ENCODE results near the gene CDR2. TPM values are rescaled to one million over a fixed set of nuclear protein-coding genes. Genes with fewer than 3 reads are reported as not detected.
A peak's percentile ranks its signal among the peaks of the same experiment; 100 is the strongest.

The CDR2 gene
- total and polyA plus RNA-seq, 3 donors from 2014 or later = 56.8 to 133 (median 63.7) TPM

DNA sequence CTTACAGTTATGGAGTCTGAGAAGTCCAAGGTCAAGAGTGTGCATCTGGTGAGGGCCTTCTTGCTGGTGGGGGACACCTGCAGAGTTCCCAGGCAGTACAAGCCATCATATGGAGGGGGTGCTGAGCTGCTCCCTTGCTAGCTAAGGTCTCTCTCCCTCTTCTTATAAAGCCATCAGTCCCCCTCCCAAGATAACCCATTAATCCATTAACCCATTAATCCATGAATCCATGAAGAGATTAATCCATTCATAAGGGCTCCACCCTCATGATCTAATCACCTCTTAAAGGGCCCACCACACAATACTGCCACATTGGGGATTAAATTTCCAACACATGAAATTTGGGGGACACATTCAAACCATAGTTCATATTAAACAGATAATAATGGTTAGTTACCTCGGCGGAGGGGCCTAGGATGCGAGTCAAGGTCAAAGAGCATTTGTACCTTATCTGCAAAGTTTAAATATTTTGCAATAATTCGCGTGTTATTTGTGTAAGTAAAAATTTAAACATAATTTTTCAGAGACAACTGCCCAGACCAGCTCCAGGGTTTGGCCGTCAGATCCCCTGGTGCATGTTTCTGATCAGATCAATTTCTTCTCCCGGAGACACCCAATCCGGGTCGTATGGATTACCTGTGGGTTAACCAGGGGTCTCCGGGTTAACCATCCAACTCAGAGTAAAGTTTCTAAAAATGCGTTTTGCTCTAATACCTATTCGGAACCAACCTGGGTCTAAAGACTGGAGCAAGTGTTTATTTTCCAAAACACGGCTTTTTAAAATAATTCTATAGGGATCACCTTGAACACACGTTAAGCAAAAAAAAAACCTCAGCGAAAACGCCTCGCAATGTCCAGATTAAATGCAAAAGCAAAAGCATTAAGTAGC is 78.0 kb downstream of the CDR2 start:
- 0 to 2% methylated on average over 17 of the region's 17 CpGs for WGBS, 2 donors
- no peak for DNase-seq
- H3K4me3 ChIP-seq = peak overlapping the region; percentile 73 to 90
- peaks cover 7% of the 10 kb centered on the region for H3K4me1 ChIP-seq
- H3K9me3 ChIP-seq = no peaks in the 10 kb centered on the region
- peak overlapping the region; percentile 18 to 42 for H3K27ac ChIP-seq
- H3K36me3 ChIP-seq (ENCODE audit: low read depth, missing control alignments) = no peaks in the 10 kb centered on the region
- no peaks in the 10 kb centered on the region for H3K27me3 ChIP-seq
- TF ChIP-seq POLR2A (IDR thresholded peaks at IDR 0.05) = no peak
- TF ChIP-seq, protein P1, sequence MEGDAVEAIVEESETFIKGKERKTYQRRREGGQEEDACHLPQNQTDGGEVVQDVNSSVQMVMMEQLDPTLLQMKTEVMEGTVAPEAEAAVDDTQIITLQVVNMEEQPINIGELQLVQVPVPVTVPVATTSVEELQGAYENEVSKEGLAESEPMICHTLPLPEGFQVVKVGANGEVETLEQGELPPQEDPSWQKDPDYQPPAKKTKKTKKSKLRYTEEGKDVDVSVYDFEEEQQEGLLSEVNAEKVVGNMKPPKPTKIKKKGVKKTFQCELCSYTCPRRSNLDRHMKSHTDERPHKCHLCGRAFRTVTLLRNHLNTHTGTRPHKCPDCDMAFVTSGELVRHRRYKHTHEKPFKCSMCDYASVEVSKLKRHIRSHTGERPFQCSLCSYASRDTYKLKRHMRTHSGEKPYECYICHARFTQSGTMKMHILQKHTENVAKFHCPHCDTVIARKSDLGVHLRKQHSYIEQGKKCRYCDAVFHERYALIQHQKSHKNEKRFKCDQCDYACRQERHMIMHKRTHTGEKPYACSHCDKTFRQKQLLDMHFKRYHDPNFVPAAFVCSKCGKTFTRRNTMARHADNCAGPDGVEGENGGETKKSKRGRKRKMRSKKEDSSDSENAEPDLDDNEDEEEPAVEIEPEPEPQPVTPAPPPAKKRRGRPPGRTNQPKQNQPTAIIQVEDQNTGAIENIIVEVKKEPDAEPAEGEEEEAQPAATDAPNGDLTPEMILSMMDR (IDR thresholded peaks at IDR 0.05) = no peak
- intact Hi-C loops (cut with DNase I; ENCODE audit: low total_unique reads) = loop anchor here (5.0 kb wide), 1 partner anchor 99 kb away; no protein-coding TSS in a partner anchor

Other genes with a start within 250 kb of the CDR2 start
- under 1 TPM; 0.31 TPM for gene SDR42E2, start 212.1 kb downstream of the CDR2 start, total RNA-seq
- gene SDR42E2, start 212.1 kb downstream of the CDR2 start, polyA plus RNA-seq (ENCODE audit: insufficient read depth, low read depth, low replicate concordance) = 1.4 TPM
- 10 to 100 TPM; 10.2 to 11.1 TPM for gene EEF2K, start 168.3 kb downstream of the CDR2 start, total RNA-seq
- gene EEF2K, start 168.3 kb downstream of the CDR2 start, polyA plus RNA-seq (ENCODE audit: insufficient read depth, low read depth, low replicate concordance) = 6.6 TPM
- 10 to 100 TPM; 61.7 to 76.2 TPM for gene POLR3E, start 77.2 kb downstream of the CDR2 start, total RNA-seq
- gene POLR3E, start 77.2 kb downstream of the CDR2 start, polyA plus RNA-seq (ENCODE audit: insufficient read depth, low read depth, low replicate concordance) = 59.4 TPM
- gene NPIPB5, start 136.3 kb upstream of the CDR2 start, total RNA-seq = 100 to 1,000 TPM; 329 to 534 TPM
- 79.6 TPM for gene NPIPB5, start 136.3 kb upstream of the CDR2 start, polyA plus RNA-seq (ENCODE audit: insufficient read depth, low read depth, low replicate concordance)